Nephron (organoid): ENCODE measurements around the gene TRIM54.
"Not testable (repeated sequence)": the region's sequence is repeated elsewhere in the genome, so short reads cannot be mapped to it uniquely, and the experiment has no call there.

Source experiments
- H3K27ac Mint-ChIP-seq, 3 experiments: 2 replicates each; pipeline ENCODE4 v1.8.0; 2020; ENCODE audit warnings: mixed read lengths in 3 of 3, mild to moderate bottlenecking in 2 of 3, moderate library complexity in 1 of 3
- H3K27me3 Mint-ChIP-seq: 2 replicates; pipeline ENCODE4 v1.8.0; 2021; ENCODE audit warnings: low read depth, mild to moderate bottlenecking, moderate library complexity, mixed read lengths
- H3K36me3 Mint-ChIP-seq: 2 replicates; pipeline ENCODE4 v1.8.0; 2020; ENCODE audit warnings: low read depth, mixed read lengths
- H3K4me1 Mint-ChIP-seq: 2 replicates; pipeline ENCODE4 v1.8.0; 2020; ENCODE audit warnings: mixed read lengths
- H3K4me3 Mint-ChIP-seq, 3 experiments: 2 replicates each; pipeline ENCODE4 v1.8.0; 2020; ENCODE audit warnings: mild to moderate bottlenecking in 3 of 3, mixed read lengths in 3 of 3, moderate library complexity in 2 of 3
- H3K9me3 Mint-ChIP-seq: 2 replicates; pipeline ENCODE4 v1.8.0; 2020; ENCODE audit warnings: mixed read lengths
- TF ChIP-seq, protein P1 (sequence below), 3 experiments: fragments of 200-600 bp; sonication (generic); IDR thresholded peaks; one replicate each; pipeline ENCODE4 v1.5.0; 2021; ENCODE audit warnings: antibody characterized with exemption in 3 of 3; ENCODE audit not compliant: unreplicated experiment in 3 of 3

TRIM54 gene

DNA sequence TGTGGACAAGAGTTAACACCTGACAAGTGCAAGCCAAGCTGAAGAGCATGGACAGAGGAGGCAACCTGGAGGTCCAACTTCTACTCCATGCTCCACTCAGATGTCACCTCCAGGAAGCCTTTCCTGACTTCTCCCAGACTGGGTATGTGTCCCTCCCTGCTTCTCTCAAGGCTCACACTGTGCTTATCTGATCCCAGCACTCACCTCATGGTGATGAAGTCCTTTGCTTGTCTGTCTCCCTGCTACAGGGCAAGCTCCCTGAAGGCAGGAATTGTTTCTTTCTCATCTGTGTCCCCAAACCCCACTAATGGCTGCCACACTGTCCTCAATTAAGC, 16.7 kb upstream of the TRIM54 start:
- H3K9me3 Mint-ChIP-seq: no peaks in the 10 kb centered on the region
- TF ChIP-seq, protein P1, sequence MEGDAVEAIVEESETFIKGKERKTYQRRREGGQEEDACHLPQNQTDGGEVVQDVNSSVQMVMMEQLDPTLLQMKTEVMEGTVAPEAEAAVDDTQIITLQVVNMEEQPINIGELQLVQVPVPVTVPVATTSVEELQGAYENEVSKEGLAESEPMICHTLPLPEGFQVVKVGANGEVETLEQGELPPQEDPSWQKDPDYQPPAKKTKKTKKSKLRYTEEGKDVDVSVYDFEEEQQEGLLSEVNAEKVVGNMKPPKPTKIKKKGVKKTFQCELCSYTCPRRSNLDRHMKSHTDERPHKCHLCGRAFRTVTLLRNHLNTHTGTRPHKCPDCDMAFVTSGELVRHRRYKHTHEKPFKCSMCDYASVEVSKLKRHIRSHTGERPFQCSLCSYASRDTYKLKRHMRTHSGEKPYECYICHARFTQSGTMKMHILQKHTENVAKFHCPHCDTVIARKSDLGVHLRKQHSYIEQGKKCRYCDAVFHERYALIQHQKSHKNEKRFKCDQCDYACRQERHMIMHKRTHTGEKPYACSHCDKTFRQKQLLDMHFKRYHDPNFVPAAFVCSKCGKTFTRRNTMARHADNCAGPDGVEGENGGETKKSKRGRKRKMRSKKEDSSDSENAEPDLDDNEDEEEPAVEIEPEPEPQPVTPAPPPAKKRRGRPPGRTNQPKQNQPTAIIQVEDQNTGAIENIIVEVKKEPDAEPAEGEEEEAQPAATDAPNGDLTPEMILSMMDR (IDR thresholded peaks at IDR 0.05; ENCODE audit: unreplicated experiment in 3 of 3): no peak
- H3K4me1 Mint-ChIP-seq: peaks cover 26% of the 10 kb centered on the region
- no peak overlapping the region for H3K27ac Mint-ChIP-seq
- peak overlapping the region; percentile 34 to 69 (median 65) for H3K4me3 Mint-ChIP-seq
- H3K27me3 Mint-ChIP-seq: peaks cover 23% of the 10 kb centered on the region
- H3K36me3 Mint-ChIP-seq: no peaks in the 10 kb centered on the region

GRCh38 chr2:27268296-27268695, 13.9 kb upstream of the TRIM54 start:
- not testable (repeated sequence) for H3K4me3 Mint-ChIP-seq, H3K9me3 Mint-ChIP-seq, H3K27ac Mint-ChIP-seq, H3K36me3 Mint-ChIP-seq, H3K4me1 Mint-ChIP-seq
- H3K27me3 Mint-ChIP-seq: peaks cover 27% of the 10 kb centered on the region

DNA sequence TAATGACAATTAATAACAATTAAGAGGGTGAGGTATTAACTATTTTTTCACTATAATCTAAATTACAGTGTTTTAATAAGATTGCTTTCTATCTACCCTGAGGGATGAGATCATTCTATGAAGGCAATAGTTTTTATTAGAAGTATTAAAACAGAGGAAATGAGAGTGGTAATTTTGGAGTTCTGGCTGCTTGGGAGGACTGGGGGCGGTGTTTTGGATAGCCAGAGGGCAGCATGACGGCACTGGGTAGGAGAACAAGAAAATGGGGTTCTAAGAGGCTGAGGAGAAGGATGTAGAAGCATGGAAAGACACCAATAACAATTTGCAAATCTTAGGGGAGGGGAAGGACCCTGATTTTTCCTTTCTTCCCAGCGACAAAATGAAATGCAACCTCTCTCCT, 12.1 kb upstream of the TRIM54 start:
- Mint-ChIP-seq H3K27me3 (peaks cover 43% of the 10 kb centered on the region), H3K4me1 (no peaks in the 10 kb centered on the region), H3K4me3 (no peak overlapping the region), H3K36me3 (no peaks in the 10 kb centered on the region), H3K9me3 (no peaks in the 10 kb centered on the region), H3K27ac (no peak overlapping the region)
- TF ChIP-seq, protein P1 (IDR thresholded peaks at IDR 0.05; ENCODE audit: unreplicated experiment in 3 of 3): no peak

DNA sequence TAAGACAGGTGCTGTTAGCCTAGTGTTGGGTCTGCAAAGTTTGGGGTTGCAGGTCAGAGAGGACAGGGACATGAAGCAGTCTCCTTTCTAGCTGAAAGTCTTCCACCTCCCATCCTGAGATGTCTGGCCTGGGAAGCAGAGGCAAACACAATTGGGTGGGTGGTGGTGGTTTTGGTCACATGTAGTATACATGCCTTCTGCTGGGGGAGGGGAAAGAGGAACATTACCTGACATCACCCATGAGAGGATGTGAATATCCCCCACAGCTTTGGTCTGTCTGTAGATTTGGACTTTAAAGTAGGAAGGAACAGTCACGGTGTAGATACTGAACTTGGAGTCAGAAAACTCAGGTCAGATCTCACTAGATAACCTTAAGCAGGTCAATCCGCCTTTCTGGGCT, 11.6 kb upstream of the TRIM54 start:
- Mint-ChIP-seq H3K4me1 (no peaks in the 10 kb centered on the region), H3K9me3 (no peaks in the 10 kb centered on the region), H3K36me3 (no peaks in the 10 kb centered on the region), H3K27ac (no peak overlapping the region), H3K27me3 (peaks cover 43% of the 10 kb centered on the region), H3K4me3 (no peak overlapping the region)
- TF ChIP-seq, protein P1 (IDR thresholded peaks at IDR 0.05; ENCODE audit: unreplicated experiment in 3 of 3): no peak

GRCh38 chr2:27271631-27272340, 10.4 kb upstream of the TRIM54 start:
- Mint-ChIP-seq H3K27ac (no peak overlapping the region), H3K4me1 (no peaks in the 10 kb centered on the region), H3K36me3 (no peaks in the 10 kb centered on the region), H3K27me3 (peaks cover 43% of the 10 kb centered on the region), H3K9me3 (no peaks in the 10 kb centered on the region), H3K4me3 (no peak overlapping the region)
- TF ChIP-seq, protein P1 (IDR thresholded peaks at IDR 0.05; ENCODE audit: unreplicated experiment in 3 of 3): no peak

DNA sequence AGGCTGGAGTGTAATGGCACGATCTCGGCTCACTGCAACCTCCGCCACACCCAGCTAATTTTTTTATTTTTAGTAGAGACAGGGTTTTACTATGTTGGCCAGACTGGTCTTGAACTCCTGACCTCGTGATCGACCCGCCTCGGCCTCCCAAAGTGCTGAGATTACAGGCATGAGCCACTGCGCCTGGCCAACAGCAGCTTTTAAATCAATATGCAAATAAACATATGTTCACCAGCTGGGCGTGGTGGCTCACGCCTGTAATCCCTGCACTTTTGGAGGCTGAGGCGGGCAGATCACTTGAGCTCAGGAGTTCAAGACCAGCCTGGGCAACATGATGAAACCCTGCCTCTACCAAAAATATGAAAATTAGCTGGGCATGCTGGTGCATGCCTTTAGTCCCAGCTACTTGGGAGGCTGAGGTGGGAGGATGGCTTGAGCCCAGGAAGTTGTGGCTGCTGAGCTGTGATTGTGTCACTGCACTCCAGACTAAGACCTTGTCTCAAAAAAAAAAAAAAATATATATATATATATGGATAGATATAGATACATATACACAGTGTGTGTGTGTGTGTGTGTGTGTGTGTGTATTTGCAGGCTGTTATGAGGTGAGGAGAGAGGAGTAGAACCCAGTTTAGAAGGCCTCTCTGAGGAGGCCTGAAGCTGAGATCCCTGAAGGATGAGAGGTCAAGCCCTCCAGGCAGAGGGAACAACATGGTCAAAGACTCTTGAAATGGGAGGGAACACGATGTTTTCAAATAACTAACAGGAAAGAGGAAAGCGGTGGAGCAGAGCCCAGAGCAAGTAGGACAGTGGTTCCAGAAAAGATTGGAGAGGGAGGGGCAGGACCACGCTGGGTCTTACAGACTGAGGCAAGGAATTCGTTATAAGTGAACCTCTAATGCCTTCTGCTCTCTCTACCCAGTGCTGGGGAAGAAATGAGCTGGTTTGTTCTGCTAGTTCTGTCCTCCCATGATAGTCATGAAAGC, 9.4 kb upstream of the TRIM54 start:
- H3K27ac Mint-ChIP-seq, H3K4me1 Mint-ChIP-seq, H3K9me3 Mint-ChIP-seq, H3K36me3 Mint-ChIP-seq, H3K4me3 Mint-ChIP-seq: not testable (repeated sequence)
- H3K27me3 Mint-ChIP-seq: peaks cover 51% of the 10 kb centered on the region
